ENCODE results near the gene EIF4E. TPM values are rescaled to one million over a fixed set of nuclear protein-coding genes. Genes with fewer than 3 reads are reported as not detected.
"Not testable (repeated sequence)": the region's sequence is repeated elsewhere in the genome, so short reads cannot be mapped to it uniquely, and the experiment has no call there.

EIF4E gene
- total RNA-seq, 1 experiment from 2014 or later: 179 TPM

GRCh38 chr4:98935633-98936032 lies 6.7 kb upstream of the EIF4E start:
- BruUV-seq (replicated peaks): no TSS peak
- intact Hi-C loops (cut with micrococcal nuclease; ENCODE audit: unreplicated experiment): no loop called here
- no peak overlapping the region for H3K27ac ChIP-seq (ENCODE audit: low read depth, low read length, poor library complexity, severe bottlenecking)
- ChIA-PET CTCF (no interaction called here), POLR2A (ENCODE audit: low non-redundant PET) (no interaction called here)
- H3K4me1 ChIP-seq (ENCODE audit: insufficient read depth, low read length, poor library complexity, severe bottlenecking): peaks cover 4% of the 10 kb centered on the region
- H3K36me3 ChIP-seq (ENCODE audit: insufficient read depth, low read length, poor library complexity, severe bottlenecking): no peaks in the 10 kb centered on the region
- H3K9me3 ChIP-seq (ENCODE audit: low read depth, low read length, poor library complexity, severe bottlenecking): peaks cover 2% of the 10 kb centered on the region
- no peak overlapping the region for H3K4me3 ChIP-seq (ENCODE audit: low read depth, low read length, poor library complexity, severe bottlenecking)
- no peaks in the 10 kb centered on the region for H3K27me3 ChIP-seq (replicated peaks; ENCODE audit: insufficient read depth, low read depth, low read length, poor library complexity)
- TF ChIP-seq, protein P1, sequence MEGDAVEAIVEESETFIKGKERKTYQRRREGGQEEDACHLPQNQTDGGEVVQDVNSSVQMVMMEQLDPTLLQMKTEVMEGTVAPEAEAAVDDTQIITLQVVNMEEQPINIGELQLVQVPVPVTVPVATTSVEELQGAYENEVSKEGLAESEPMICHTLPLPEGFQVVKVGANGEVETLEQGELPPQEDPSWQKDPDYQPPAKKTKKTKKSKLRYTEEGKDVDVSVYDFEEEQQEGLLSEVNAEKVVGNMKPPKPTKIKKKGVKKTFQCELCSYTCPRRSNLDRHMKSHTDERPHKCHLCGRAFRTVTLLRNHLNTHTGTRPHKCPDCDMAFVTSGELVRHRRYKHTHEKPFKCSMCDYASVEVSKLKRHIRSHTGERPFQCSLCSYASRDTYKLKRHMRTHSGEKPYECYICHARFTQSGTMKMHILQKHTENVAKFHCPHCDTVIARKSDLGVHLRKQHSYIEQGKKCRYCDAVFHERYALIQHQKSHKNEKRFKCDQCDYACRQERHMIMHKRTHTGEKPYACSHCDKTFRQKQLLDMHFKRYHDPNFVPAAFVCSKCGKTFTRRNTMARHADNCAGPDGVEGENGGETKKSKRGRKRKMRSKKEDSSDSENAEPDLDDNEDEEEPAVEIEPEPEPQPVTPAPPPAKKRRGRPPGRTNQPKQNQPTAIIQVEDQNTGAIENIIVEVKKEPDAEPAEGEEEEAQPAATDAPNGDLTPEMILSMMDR (conservative IDR thresholded peaks at IDR 0.05; ENCODE audit: low read depth, low read length): no peak
- TF ChIP-seq EZH2 (IDR thresholded peaks at IDR 0.05; ENCODE audit: borderline replicate concordance, low read depth, low read length, poor library complexity, severe bottlenecking): no peak
- DNase-seq (ENCODE audit: low spot score): no peak

- H3K27me3 ChIP-seq (replicated peaks; ENCODE audit: insufficient read depth, low read depth, low read length, poor library complexity); CTCF ChIA-PET; H3K4me3 ChIP-seq (ENCODE audit: low read depth, low read length, poor library complexity, severe bottlenecking); BruUV-seq (replicated peaks); POLR2A ChIA-PET (ENCODE audit: low non-redundant PET); DNase-seq (ENCODE audit: low spot score); H3K4me1 ChIP-seq (ENCODE audit: insufficient read depth, low read length, poor library complexity, severe bottlenecking); H3K36me3 ChIP-seq (ENCODE audit: insufficient read depth, low read length, poor library complexity, severe bottlenecking); H3K27ac ChIP-seq (ENCODE audit: low read depth, low read length, poor library complexity, severe bottlenecking); H3K9me3 ChIP-seq (ENCODE audit: low read depth, low read length, poor library complexity, severe bottlenecking); intact Hi-C loops (cut with micrococcal nuclease; ENCODE audit: unreplicated experiment): not testable (repeated sequence)
Observed at GRCh38 chr4:98934851-98935250, 5.9 kb upstream of the EIF4E start.

DNA sequence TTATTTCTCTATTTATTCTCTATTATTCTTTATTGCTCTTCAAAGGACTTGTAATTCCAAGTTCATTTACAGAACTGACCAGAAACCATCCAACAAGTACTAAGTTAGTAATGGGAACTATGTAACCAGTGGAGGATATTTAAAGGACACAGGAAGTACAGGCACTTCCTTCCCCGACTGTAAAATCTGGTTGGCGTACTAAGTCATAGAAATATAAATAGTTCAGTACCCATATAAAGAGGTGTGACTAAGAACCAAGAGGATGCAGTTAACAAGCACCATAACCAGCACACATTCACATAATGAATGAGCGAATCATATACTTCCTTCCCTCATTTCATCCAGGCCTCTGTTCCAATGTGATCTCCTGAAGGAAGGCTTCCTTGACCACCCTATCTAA lies 3.6 kb upstream of the EIF4E start:
- CTCF ChIA-PET: no interaction called here
- H3K4me1 ChIP-seq (ENCODE audit: insufficient read depth, low read length, poor library complexity, severe bottlenecking): no peaks in the 10 kb centered on the region
- peaks cover 6% of the 10 kb centered on the region for H3K9me3 ChIP-seq (ENCODE audit: low read depth, low read length, poor library complexity, severe bottlenecking)
- no peaks in the 10 kb centered on the region for H3K27me3 ChIP-seq (replicated peaks; ENCODE audit: insufficient read depth, low read depth, low read length, poor library complexity)
- no peaks in the 10 kb centered on the region for H3K36me3 ChIP-seq (ENCODE audit: insufficient read depth, low read length, poor library complexity, severe bottlenecking)
- DNase-seq (ENCODE audit: low spot score): no peak
- POLR2A ChIA-PET (ENCODE audit: low non-redundant PET): no interaction called here
- H3K4me3 ChIP-seq (ENCODE audit: low read depth, low read length, poor library complexity, severe bottlenecking): no peak overlapping the region
- no TSS peak for BruUV-seq (replicated peaks)
- no peak for TF ChIP-seq EZH2 (IDR thresholded peaks at IDR 0.05; ENCODE audit: borderline replicate concordance, low read depth, low read length, poor library complexity, severe bottlenecking)
- TF ChIP-seq, protein P1 (conservative IDR thresholded peaks at IDR 0.05; ENCODE audit: low read depth, low read length): no peak
- intact Hi-C loops (cut with micrococcal nuclease; ENCODE audit: unreplicated experiment): no loop called here
- no peak overlapping the region for H3K27ac ChIP-seq (ENCODE audit: low read depth, low read length, poor library complexity, severe bottlenecking)

DNA sequence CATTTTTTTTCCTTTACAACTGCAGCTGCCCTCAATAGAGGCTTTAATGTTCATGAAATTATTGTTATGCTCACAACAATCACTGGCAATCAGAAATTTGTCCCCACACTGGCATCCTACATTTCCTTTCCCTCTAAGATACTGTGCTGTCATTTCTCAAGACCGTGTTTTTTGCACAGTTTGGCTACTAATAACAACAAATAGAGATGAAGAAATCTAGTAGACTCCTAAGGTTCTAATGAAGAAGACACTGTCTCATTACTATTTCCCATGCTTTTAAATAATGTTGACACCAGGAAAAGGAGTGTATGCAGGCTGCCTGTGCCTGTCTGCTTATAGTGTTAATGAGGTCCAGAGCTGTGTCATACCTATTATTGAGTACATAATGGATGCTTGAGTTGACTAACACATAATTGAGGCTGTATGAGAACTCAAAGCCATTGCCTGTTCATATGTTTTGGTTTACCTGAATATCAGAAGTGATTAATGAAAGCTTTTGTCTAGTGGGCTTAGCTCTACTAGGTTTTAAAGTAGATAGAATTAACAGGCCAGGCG lies 1.5 kb upstream of the EIF4E start:
- no peak overlapping the region for H3K27ac ChIP-seq (ENCODE audit: low read depth, low read length, poor library complexity, severe bottlenecking)
- H3K36me3 ChIP-seq (ENCODE audit: insufficient read depth, low read length, poor library complexity, severe bottlenecking): peaks cover 6% of the 10 kb centered on the region
- no peak for DNase-seq (ENCODE audit: low spot score)
- ChIA-PET POLR2A (ENCODE audit: low non-redundant PET) (no interaction called here), CTCF (no interaction called here)
- TF ChIP-seq, protein P1 (conservative IDR thresholded peaks at IDR 0.05; ENCODE audit: low read depth, low read length): no peak
- no peak for TF ChIP-seq EZH2 (IDR thresholded peaks at IDR 0.05; ENCODE audit: borderline replicate concordance, low read depth, low read length, poor library complexity, severe bottlenecking)
- no peaks in the 10 kb centered on the region for H3K27me3 ChIP-seq (replicated peaks; ENCODE audit: insufficient read depth, low read depth, low read length, poor library complexity)
- H3K9me3 ChIP-seq (ENCODE audit: low read depth, low read length, poor library complexity, severe bottlenecking): peaks cover 6% of the 10 kb centered on the region
- intact Hi-C loops (cut with micrococcal nuclease; ENCODE audit: unreplicated experiment): no loop called here
- H3K4me1 ChIP-seq (ENCODE audit: insufficient read depth, low read length, poor library complexity, severe bottlenecking): peaks cover 7% of the 10 kb centered on the region
- H3K4me3 ChIP-seq (ENCODE audit: low read depth, low read length, poor library complexity, severe bottlenecking): peak overlapping the region; percentile 91
- no TSS peak for BruUV-seq (replicated peaks)
